Endometrium (tissue), 2 donors: Measurements from ENCODE around the gene LUZP2.
"Not testable (repeated sequence)": the region's sequence is repeated elsewhere in the genome, so short reads cannot be mapped to it uniquely, and the experiment has no call there.

ENCODE experiments used
- FAIRE-seq: peaks from 2 replicates; lab custom pipeline; 2012; peaks lifted over from hg19 to GRCh38; lab: Jason Lieb, UNC
- donor health status: control.
- donor health status: control.

LUZP2 gene

GRCh38 chr11:24820541-24820940 lies 323.7 kb downstream of the LUZP2 start:
- no peak for FAIRE-seq

- FAIRE-seq, result no peak
Observed at GRCh38 chr11:24828938-24829605, 332.2 kb downstream of the LUZP2 start.

DNA sequence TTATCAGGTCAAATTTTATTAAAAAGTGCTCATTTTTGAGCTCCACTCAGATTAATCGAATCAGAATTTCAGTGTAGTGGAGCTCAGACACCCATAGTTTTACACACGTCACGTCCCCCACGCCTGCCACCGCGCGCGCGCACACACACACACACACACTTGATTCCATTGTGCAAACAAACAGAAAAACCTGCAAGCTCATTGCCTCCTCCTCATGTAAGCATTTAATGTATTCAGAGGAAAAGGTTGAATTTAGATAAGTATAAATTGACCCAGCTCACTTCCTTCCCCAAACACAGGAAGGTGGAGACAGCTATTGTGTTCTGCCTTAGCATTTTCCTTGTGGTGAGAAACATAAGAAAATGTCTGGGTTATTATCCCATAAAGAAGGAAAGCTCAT lies 336.7 kb downstream of the LUZP2 start:
- FAIRE-seq, result no peak

DNA sequence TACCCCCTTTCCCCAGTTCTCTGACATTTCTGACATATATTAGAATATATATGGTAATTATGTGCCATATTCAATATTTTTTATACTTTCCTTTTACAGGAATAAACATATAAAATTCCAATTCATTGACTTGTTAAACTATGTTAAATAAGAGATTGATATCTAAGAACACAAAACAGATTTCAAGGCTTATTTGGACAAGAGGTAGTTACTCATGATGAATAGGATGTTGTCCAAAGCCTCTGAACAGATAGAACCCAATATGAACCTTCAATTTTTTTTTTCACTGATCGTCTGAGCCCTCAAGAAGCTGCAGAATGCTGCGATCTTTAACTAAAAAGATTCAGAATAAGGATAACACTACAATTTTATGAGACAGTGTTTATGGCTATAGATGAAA lies 340.3 kb downstream of the LUZP2 start:
- no peak for FAIRE-seq

- no peak for FAIRE-seq
Observed at GRCh38 chr11:24842308-24842707, 345.5 kb downstream of the LUZP2 start.

DNA sequence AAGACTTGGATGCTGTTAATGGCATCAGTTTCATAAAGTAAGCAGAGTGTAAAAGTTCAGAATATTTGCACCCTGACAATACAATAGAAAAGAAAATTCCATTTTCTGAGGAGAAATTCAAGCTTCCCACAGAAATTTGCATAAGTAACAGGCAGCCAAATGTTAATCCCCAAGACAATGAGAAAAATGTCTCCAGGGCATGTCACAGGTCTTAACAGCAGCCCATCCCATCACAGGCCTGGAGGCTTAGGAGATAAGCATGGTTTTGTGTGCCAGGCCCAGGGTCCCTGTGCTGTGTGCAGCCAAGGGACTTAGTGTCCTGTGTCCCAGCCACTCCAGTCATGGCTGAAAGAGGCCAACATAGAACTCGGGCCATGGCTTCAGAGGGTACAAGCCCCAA lies 347.6 kb downstream of the LUZP2 start:
- FAIRE-seq, result no peak

GRCh38 chr11:24848857-24849256 lies 352.0 kb downstream of the LUZP2 start:
- no peak for FAIRE-seq

DNA sequence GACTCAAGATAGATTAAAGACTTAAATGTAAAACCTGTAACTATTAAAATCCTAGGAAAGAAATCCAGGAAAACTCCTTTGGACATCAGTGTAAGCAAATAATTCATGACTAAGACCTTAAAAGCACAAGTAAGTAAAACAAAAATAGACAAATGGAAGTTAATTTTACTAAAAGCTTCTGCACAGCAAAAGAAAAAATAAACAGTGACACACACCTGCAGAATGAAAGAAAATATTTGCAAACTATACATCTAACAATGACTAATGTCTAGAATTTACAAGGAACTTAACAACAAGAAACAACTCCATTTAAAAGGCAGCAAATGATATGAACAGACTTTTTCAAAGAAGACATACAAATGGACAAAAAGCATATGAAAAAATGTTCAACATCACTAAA lies 359.1 kb downstream of the LUZP2 start:
- FAIRE-seq, result no peak

DNA sequence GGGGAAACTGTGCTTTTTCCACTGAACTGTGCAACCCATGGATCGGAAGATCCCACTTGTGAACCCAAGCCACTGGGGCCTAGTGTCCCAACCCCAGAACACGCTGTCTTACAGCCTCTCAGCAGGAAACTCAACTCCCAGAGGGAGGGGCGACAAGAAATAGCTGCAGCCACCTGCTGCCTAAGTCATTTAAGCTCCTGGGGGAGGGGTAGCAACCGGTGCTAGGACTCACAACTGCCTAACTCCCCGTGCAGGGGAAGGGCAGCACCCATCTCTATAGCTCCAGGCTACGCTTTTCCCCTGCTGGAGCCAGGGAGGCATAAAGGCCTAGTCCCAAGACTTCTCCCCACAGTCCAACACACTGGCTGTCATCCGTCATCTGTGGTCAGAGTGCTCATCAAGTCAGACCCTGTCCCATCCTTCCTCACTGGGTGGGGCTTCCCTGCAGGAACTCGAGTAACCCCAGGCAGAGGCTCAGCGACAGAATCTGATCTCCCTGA lies 363.0 kb downstream of the LUZP2 start:
- FAIRE-seq, result no peak

- no peak for FAIRE-seq
Observed at GRCh38 chr11:24861440-24861839, 364.6 kb downstream of the LUZP2 start.

DNA sequence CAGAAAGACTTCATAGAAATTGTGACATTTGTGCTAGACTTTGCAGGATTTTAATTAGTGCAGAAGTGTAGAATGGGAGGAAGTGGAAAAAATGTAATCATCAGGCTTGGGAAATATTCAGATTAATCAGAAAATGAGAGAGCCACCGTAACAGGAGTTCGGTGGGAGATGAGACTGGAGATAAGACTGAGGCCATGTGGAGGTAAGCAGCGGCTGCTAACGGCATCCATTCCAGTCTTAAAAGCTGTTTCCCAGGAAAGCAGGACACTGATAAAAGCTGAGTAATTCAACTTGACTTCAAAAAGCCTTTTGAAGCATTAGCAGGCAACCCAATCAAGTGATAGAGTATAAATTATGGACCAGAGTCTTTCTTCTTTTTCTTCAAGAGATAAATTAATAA lies 369.9 kb downstream of the LUZP2 start:
- FAIRE-seq, result no peak

DNA sequence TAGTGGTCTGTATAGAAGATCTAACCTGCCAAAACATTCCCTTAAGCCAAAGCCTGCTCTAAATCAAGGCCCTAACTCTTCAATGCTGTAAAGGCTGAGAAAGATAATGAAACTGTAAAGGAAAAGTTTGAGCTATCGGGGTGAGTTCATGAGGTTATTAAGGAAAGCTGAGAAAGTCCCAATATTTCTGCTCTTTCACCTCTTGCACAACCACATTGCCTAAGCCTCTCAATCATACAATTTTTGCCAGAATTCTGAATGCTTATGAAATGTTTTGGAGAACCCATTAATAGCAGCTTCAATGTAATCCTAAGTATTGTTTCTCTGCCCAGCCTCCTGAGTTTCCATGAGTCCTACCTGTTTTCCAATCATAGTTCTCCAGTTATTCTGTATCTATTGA lies 373.2 kb downstream of the LUZP2 start:
- no peak for FAIRE-seq

GRCh38 chr11:24872186-24872585 lies 375.3 kb downstream of the LUZP2 start:
- no peak for FAIRE-seq

- FAIRE-seq, result no peak
Observed at GRCh38 chr11:24872651-24873311, 375.9 kb downstream of the LUZP2 start.

DNA sequence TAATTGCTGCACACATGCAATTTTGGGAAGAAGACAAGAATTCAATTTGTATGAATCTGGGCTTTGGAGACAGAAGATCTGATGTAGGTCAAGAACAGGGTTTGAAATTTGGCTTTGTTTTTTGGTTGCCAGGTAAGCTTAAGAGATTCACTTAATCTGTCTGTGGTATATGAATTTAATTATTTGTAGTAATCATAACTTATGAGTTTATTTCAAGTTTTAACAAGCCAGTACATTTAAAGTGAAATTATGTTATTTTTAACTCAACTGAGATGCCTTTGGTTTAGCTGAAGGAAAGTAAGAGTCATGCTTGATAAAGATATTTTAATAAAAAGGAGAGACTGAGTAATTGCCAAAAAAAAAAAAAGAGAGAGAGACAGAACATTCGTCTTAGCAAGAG lies 384.1 kb downstream of the LUZP2 start:
- no peak for FAIRE-seq

- FAIRE-seq, result peak; percentile 61
Observed at GRCh38 chr11:24885580-24886173, 388.8 kb downstream of the LUZP2 start.

DNA sequence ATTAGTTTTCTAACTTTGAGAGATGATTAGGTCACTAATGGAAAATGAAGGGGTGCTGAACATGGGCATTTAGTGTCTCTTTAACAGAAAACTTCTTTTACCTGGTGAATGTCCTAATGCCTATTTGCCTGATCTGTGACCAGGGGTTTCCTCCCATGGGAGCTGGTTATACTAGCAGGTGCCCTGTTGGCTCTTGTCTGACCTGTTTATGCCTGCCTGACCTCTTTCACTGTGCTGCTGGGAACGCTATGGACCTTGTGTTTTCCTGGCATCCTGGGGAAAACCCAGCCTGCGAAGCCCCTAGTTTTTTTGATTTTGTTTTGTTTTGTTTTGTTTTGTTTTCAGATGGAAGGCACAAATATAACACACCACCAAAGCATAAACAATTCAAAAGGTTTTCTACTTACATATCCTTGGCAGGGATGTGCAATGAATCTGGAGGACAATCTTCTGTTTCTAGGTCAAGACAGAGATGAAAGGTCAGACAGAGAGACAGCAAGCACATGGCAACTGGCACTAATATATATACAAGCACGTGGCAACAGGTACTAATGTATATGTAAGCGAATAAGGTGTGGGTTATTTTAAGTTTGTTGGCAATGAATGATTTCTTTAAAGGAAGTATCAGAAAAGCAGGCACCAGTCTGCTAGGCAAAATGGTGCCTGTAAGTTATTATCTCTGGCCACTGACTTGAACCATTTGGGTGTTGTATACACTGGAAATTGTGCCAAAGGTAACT lies 390.2 kb downstream of the LUZP2 start:
- no peak for FAIRE-seq

DNA sequence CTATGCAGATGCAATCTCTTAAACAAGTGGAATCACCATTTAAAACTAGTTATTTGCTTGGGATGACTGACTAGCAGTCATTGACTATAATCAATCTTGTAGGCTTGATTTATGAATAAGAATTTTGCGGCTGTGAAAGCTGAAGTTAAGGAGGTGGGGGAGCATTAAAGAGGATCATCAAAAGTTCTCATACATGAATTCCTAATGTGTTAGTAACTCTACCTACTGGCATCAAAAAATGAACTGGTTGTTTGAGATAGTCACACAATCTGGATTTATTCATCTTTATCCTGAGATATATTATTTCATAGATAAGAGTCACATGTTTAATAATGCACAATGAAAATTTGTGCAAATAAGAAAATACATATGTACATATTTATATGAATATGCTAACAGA lies 393.6 kb downstream of the LUZP2 start:
- FAIRE-seq, result no peak

DNA sequence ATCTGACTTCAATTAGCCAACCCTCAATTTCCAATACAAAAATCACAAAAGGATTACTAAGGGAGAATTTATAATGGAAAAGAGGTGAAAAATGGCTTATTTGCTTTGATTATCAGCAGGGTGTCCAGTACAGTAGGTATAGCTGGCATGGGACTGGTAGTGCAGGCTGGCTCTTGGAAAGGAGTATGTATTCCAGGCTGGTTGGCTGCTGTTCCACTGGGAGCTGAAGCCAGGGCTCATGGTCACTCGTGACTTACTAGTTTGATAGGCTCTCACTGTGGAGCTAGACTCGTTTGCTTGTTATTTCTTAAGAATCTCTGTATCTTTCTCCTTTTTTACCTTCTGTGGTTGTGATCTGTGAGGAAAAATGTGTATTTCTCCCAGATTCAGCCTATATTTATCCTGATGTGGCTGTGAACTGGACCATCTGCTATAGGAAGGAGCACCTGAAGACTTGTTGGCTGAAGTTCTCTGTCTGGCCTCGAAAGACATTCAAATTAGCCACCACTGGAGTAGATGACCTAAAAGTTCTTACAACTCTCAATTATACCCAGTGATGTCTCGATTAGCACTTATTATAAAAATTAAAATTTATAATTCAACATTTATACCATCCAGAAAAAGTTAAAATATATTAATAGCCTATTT lies 395.1 kb downstream of the LUZP2 start:
- not testable (repeated sequence) for FAIRE-seq

GRCh38 chr11:24896118-24896835 lies 399.4 kb downstream of the LUZP2 start:
- no peak for FAIRE-seq

- FAIRE-seq, result no peak
Observed at GRCh38 chr11:24900514-24900913, 403.7 kb downstream of the LUZP2 start.
